Panc1 (cell line): ENCODE data around the gene C3orf62. TPM values are rescaled to one million over a fixed set of nuclear protein-coding genes. Genes with fewer than 3 reads are reported as not detected.

Source experiments
- ATAC-seq: fragments of 200-7000 bp; cut with Tn5 transposase; 2 replicates; pipeline ENCODE4 v1.9.1; 2020; ENCODE audit warnings: mild to moderate bottlenecking, moderate library complexity
- BruUV-seq: library from RNA; stranded (reverse); fragments of 400-500 nt; replicated peaks from 2 replicates; lab custom pipeline; 2021; lab: Mats Ljungman, UMichigan
- CTCF ChIA-PET: fragments of 300-600 bp; sonication (Branson Sonifier 250); formaldehyde crosslinking; loops from one replicate; lab custom pipeline; 2022; ENCODE audit warnings: antibody characterized with exemption; lab: Charles Lee
- POLR2A ChIA-PET: fragments of 300-600 bp; sonication (Branson Sonifier 250); formaldehyde crosslinking; loops from one replicate; lab custom pipeline; 2022; ENCODE audit warnings: antibody characterized with exemption; lab: Charles Lee
- DNase-seq: peaks from one replicate; pipeline ENCODE4 v3.0.0-alpha.2; 2010; ENCODE audit warnings: low read depth, low spot score
- H3K27ac ChIP-seq: 2 replicates; pipeline ENCODE4 v1.5.1; 2011; ENCODE audit warnings: mild to moderate bottlenecking, low read length, inconsistent platforms
- H3K27me3 ChIP-seq: fragments of 200-500 bp; sonication (Bioruptor generic); 2 replicates; pipeline ENCODE4 v1.6.0; 2014; ENCODE audit warnings: low read length, inconsistent platforms; ENCODE audit not compliant: control insufficient read depth, insufficient read depth
- H3K36me3 ChIP-seq: fragments of 200-500 bp; sonication (Bioruptor generic); 2 replicates; pipeline ENCODE4 v1.5.1; 2014; ENCODE audit warnings: inconsistent platforms, mild to moderate bottlenecking, low read length, moderate library complexity; ENCODE audit not compliant: control insufficient read depth, insufficient read depth
- H3K4me1 ChIP-seq: 2 replicates; pipeline ENCODE4 v1.5.1; 2011; ENCODE audit warnings: inconsistent platforms, mild to moderate bottlenecking, low read length, moderate library complexity; ENCODE audit not compliant: control insufficient read depth, insufficient read depth
- H3K4me3 ChIP-seq, 2 experiments: 2 replicates each; pipeline ENCODE4 v1.5.1; 2011 to 2012; ENCODE audit warnings: low read depth in 2 of 2, low read length in 2 of 2, mild to moderate bottlenecking in 2 of 2, inconsistent platforms in 1 of 2, moderate library complexity in 1 of 2
- H3K9me3 ChIP-seq: fragments of 200-500 bp; sonication (Bioruptor generic); 2 replicates; pipeline ENCODE4 v1.5.1; 2014; ENCODE audit warnings: low read depth, mild to moderate bottlenecking, inconsistent platforms, low read length, moderate library complexity; ENCODE audit not compliant: control insufficient read depth, insufficient read depth
- POLR2AphosphoS5 ChIP-seq: IDR thresholded peaks from 2 replicates; pipeline ENCODE4 v1.6.1; 2012; ENCODE audit warnings: mild to moderate bottlenecking, low read depth, low read length, moderate library complexity
- REST ChIP-seq, 2 experiments: IDR thresholded peaks; 2 replicates each; pipeline ENCODE4 v1.6.1; 2011 to 2012; ENCODE audit warnings: low read depth in 2 of 2, control low read depth in 1 of 2, low read length in 1 of 2, mild to moderate bottlenecking in 1 of 2, moderate library complexity in 1 of 2; ENCODE audit not compliant: insufficient read depth in 1 of 2
- SIN3A ChIP-seq: IDR thresholded peaks from 2 replicates; pipeline ENCODE4 v1.6.1; 2012; ENCODE audit warnings: low read depth, mild to moderate bottlenecking, low read length, moderate library complexity, borderline replicate concordance; ENCODE audit not compliant: insufficient read depth
- TCF7L2 ChIP-seq: IDR thresholded peaks from 2 replicates; pipeline ENCODE4 v1.6.1; 2011; ENCODE audit warnings: mild to moderate bottlenecking, low read depth, low read length, inconsistent platforms
- in situ Hi-C: cut with HindIII; loops from 2 replicates; pipeline ENCODE4 v1.10.0; 2016; ENCODE audit warnings: low sequenced_read_pairs, low pct_unique_long_range_greater_than_20kb
- intact Hi-C: fragments of 100-400 bp; cut with micrococcal nuclease; formaldehyde crosslinking; loops from one replicate; pipeline ENCODE4 v1.10.0; 2022; ENCODE audit not compliant: unreplicated experiment
- total RNA-seq: library from RNA; stranded (reverse); gene quantifications from one replicate; pipeline ENCODE4 v1.2.1, GENCODE V29; 2021; ENCODE audit not compliant: unreplicated experiment
- TF ChIP-seq, protein P1 (sequence below): fragments of 450-650 bp; IDR thresholded peaks from 2 replicates; pipeline ENCODE4 v1.5.1; 2017; ENCODE audit warnings: mild to moderate bottlenecking

Gene C3orf62
- total RNA-seq, 1 experiment from 2014 or later, result 2.3 TPM

DNA sequence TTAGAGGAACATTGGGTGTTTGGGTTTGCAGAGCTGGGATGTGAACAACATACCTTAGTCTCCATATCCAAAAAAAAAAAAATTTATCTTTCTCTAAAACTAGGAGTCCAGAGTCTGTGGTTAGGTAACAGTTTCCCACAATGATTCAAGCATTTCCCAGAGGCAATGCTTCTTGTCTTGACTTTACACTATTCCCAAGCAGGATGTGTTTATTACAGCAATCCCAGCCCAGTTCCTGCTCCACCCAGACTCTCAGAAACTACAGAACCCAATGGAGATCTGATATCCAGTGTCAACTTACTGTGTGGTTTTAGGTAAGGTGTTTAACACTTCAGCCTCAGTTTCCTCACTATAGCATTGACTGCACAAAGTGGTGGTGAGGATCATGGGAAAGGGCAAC lies 2.3 kb upstream of the C3orf62 start:
- Histone ChIP-seq H3K36me3 (no peaks in the 10 kb centered on the region; the same call in 1 of the 2 replicates), H3K4me1 (peaks cover 7% of the 10 kb centered on the region), H3K9me3 (no peaks in the 10 kb centered on the region), H3K27me3 (no peaks in the 10 kb centered on the region), H3K4me3 (no peak overlapping the region), H3K27ac (no peak overlapping the region)
- intact Hi-C loops, result no loop called here
- POLR2A ChIA-PET, result no interaction called here
- TF ChIP-seq REST (IDR thresholded peaks at IDR 0.05; ENCODE audit: insufficient read depth in 1 of 2, low read depth in 2 of 2, low read length in 1 of 2), result no peak
- no peak for TF ChIP-seq POLR2AphosphoS5
- TF ChIP-seq TCF7L2, result no peak
- no peak for TF ChIP-seq SIN3A
- TF ChIP-seq, protein P1, sequence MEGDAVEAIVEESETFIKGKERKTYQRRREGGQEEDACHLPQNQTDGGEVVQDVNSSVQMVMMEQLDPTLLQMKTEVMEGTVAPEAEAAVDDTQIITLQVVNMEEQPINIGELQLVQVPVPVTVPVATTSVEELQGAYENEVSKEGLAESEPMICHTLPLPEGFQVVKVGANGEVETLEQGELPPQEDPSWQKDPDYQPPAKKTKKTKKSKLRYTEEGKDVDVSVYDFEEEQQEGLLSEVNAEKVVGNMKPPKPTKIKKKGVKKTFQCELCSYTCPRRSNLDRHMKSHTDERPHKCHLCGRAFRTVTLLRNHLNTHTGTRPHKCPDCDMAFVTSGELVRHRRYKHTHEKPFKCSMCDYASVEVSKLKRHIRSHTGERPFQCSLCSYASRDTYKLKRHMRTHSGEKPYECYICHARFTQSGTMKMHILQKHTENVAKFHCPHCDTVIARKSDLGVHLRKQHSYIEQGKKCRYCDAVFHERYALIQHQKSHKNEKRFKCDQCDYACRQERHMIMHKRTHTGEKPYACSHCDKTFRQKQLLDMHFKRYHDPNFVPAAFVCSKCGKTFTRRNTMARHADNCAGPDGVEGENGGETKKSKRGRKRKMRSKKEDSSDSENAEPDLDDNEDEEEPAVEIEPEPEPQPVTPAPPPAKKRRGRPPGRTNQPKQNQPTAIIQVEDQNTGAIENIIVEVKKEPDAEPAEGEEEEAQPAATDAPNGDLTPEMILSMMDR, result no peak
- CTCF ChIA-PET, result interaction anchor here (0.6 kb wide), 1 partner anchor 15 kb away, joined by 9 read pairs; no protein-coding TSS in a partner anchor
- no peak for DNase-seq
- in situ Hi-C loops, result no loop called here
- BruUV-seq, result no TSS peak
- ATAC-seq, result no peak

GRCh38 chr3:49278548-49278947 lies 1.5 kb upstream of the C3orf62 start:
- intact Hi-C loops, result no loop called here
- Histone ChIP-seq H3K36me3 (no peaks in the 10 kb centered on the region), H3K27me3 (no peaks in the 10 kb centered on the region), H3K9me3 (no peaks in the 10 kb centered on the region), H3K4me3 (no peak overlapping the region), H3K27ac (peak overlapping the region; percentile 48; the same call in 1 of the 2 replicates), H3K4me1 (peaks cover 7% of the 10 kb centered on the region)
- ATAC-seq, result no peak
- POLR2A ChIA-PET, result interaction anchor here (0.6 kb wide), 1 partner anchor 186 kb away, joined by 3 read pairs; no protein-coding TSS in a partner anchor
- in situ Hi-C loops, result no loop called here
- CTCF ChIA-PET, result no interaction called here
- DNase-seq, result no peak
- TF ChIP-seq TCF7L2 (no peak), SIN3A (no peak), REST (IDR thresholded peaks at IDR 0.05; ENCODE audit: insufficient read depth in 1 of 2, low read depth in 2 of 2, low read length in 1 of 2) (no peak)
- TF ChIP-seq, protein P1, result no peak
- BruUV-seq, result no TSS peak
